Ovary (tissue), 9 donors: ENCODE data around the gene BCAS1. TPM values are rescaled to one million over a fixed set of nuclear protein-coding genes. Genes with fewer than 3 reads are reported as not detected.

Source experiments
- DNase-seq, 5 donors: peaks; one replicate each; pipeline ENCODE4 v3.0.0-alpha.2; 2019 to 2020
- H3K27ac ChIP-seq, 2 donors: fragments of 200-600 bp; one replicate each; pipeline versions ENCODE4 v1.5.1 to v1.8.0; 2019 to 2022
- H3K27me3 ChIP-seq: fragments of 200-600 bp; one replicate; pipeline ENCODE4 v1.8.0; 2022
- H3K36me3 ChIP-seq: fragments of 200-600 bp; sonication (generic); one replicate; pipeline ENCODE4 v1.5.1; 2019
- H3K4me1 ChIP-seq: one replicate; pipeline ENCODE4 v1.8.1; 2013; ENCODE audit warnings: mild to moderate bottlenecking, moderate library complexity; ENCODE audit not compliant: insufficient read depth
- H3K4me3 ChIP-seq: fragments of 200-600 bp; sonication (generic); one replicate; pipeline ENCODE4 v1.5.1; 2017
- H3K9me3 ChIP-seq, 2 donors: fragments of 200-600 bp in 1 of 2; sonication (generic) in 1 of 2; one replicate each; pipeline versions ENCODE4 v1.5.1 to v1.8.1; 2013 to 2019; ENCODE audit warnings: mild to moderate bottlenecking in 1 of 2, moderate library complexity in 1 of 2
- CTCF ChIP-seq, 3 donors: fragments of 450-650 bp in 2 of 3; fragments of 200-600 bp in 1 of 3; IDR thresholded peaks; one replicate each; pipeline versions ENCODE4 v1.5.1 to v1.8.0; 2016 to 2022; ENCODE audit warnings: antibody characterized with exemption in 3 of 3, mild to moderate bottlenecking in 1 of 3
- EP300 ChIP-seq: sonication (generic); formaldehyde crosslinking; IDR thresholded peaks from one replicate; pipeline ENCODE4 v1.6.1; 2017; ENCODE audit warnings: antibody characterized with exemption
- POLR2A ChIP-seq: fragments of 450-650 bp; IDR thresholded peaks from one replicate; pipeline ENCODE4 v1.6.1; 2017; ENCODE audit warnings: antibody characterized with exemption, mild to moderate bottlenecking, moderate library complexity
- WGBS, 3 donors: extraction: QIAGEN DNeasy Blood & Tissue Kit in 1 of 3; methylation state at CpG; one replicate each; pipeline versions ENCODE4 v1.1.5 to v1.1.7; 2013 to 2017; 5-methylcytosine and 5-hydroxymethylcytosine counted together
- intact Hi-C, 4 donors: fragments of 100-400 bp; cut with DNase I; formaldehyde crosslinking; loops; one replicate each; pipeline versions ENCODE4 v1.11.0 to v1.15.1; 2022 to 2023
- polyA plus RNA-seq, 2 donors: library from polyadenylated mRNA; stranded (reverse); fragments of 200-250 nt in 1 of 2; fragments of 350-450 nt in 1 of 2; fragmentation: Illumina TruSeq in 1 of 2; extraction: RNeasy Lipid Tissue Mini Kit (QIAGEN cat#74804) in 1 of 2; gene quantifications; one replicate each; pipeline ENCODE4 v1.2.3, GENCODE V29; 2013 to 2014
- total RNA-seq, 7 donors: library from RNA; depleted of rRNA in 2 of 7; stranded (reverse); fragments of >200 nt in 2 of 7; fragmentation: NEBNext Ultra II Directional in 3 of 7; extraction: Animal tissue kit (Norgen Biotek cat#: 25700) in 3 of 7; gene quantifications; one replicate each; pipeline versions ENCODE4 v1.1.0 to v1.2.4, GENCODE V29; 2016 to 2023
- donor health status: DM: no; HTN: no; CAD: no; lungs with moderate emphysema.
- donor health status: DM: no; HTN: no; CAD: no.
- donor health status: Bipolar disorder and iron deficiency.
- donor health status: DM: yes; HTN: yes; CAD: no.
- donor health status: DM: no; HTN: no; CAD: no.
- donor health status: DM: yes; HTN: yes; CAD: no.

BCAS1 gene
- total and polyA plus RNA-seq, 9 donors, result 0.13 to 0.92 (median 0.51) TPM; not detected in 2

GRCh38 chr20:53939190-53939571, 131.2 kb downstream of the BCAS1 start:
- TF ChIP-seq EP300 (no peak), POLR2A (no peak), CTCF (IDR thresholded peaks at IDR 0.05) (no peak)
- intact Hi-C loops, result loop anchor here in 1 of 4 donors (5.0 kb wide), 1 partner anchor 362 kb away; no protein-coding TSS in a partner anchor
- Histone ChIP-seq H3K27ac (no peak overlapping the region), H3K36me3 (no peaks in the 10 kb centered on the region), H3K27me3 (no peaks in the 10 kb centered on the region), H3K4me1 (peaks cover 16% of the 10 kb centered on the region), H3K4me3 (no peak overlapping the region), H3K9me3 (no peaks in the 10 kb centered on the region)
- 38 to 76% (median 56%) methylated on average over 3 of the region's 3 CpGs for WGBS, 3 donors
- no peak for DNase-seq

- intact Hi-C loops, result loop anchor here in 1 of 4 donors (5.0 kb wide), 1 partner anchor 361 kb away; no protein-coding TSS in a partner anchor
- TF ChIP-seq EP300 (no peak), POLR2A (no peak), CTCF (IDR thresholded peaks at IDR 0.05) (no peak)
- no peak for DNase-seq
- Histone ChIP-seq H3K4me3 (no peak overlapping the region), H3K27me3 (no peaks in the 10 kb centered on the region), H3K27ac (no peak overlapping the region), H3K36me3 (no peaks in the 10 kb centered on the region), H3K4me1 (peaks cover 16% of the 10 kb centered on the region), H3K9me3 (no peaks in the 10 kb centered on the region)
- WGBS, 3 donors, result 89 to 92% (median 91%) methylated on average over 1 of the region's 1 CpG
These were observed 131.7 kb downstream of the BCAS1 start for GRCh38 chr20:53938739-53939138.

GRCh38 chr20:53937929-53938367, 132.4 kb downstream of the BCAS1 start:
- H3K9me3 ChIP-seq, result no peaks in the 10 kb centered on the region
- intact Hi-C loops, result loop anchor here in 1 of 4 donors (5.0 kb wide), 1 partner anchor 361 kb away; no protein-coding TSS in a partner anchor
- peaks cover 14% of the 10 kb centered on the region for H3K4me1 ChIP-seq
- no peak for DNase-seq
- no peaks in the 10 kb centered on the region for H3K27me3 ChIP-seq
- H3K36me3 ChIP-seq, result no peaks in the 10 kb centered on the region
- no peak overlapping the region for H3K4me3 ChIP-seq
- 86 to 99% (median 98%) methylated on average over 5 of the region's 5 CpGs for WGBS, 3 donors
- TF ChIP-seq POLR2A (no peak), CTCF (IDR thresholded peaks at IDR 0.05) (no peak), EP300 (no peak)
- H3K27ac ChIP-seq, result no peak overlapping the region

- intact Hi-C loops, result loop anchor here in 1 of 4 donors (5.0 kb wide), 1 partner anchor 360 kb away; no protein-coding TSS in a partner anchor
- no peak overlapping the region for H3K27ac ChIP-seq
- WGBS, 3 donors, result 72 to 79% (median 74%) methylated on average over 5 of the region's 5 CpGs
- no peaks in the 10 kb centered on the region for H3K9me3 ChIP-seq
- H3K36me3 ChIP-seq, result no peaks in the 10 kb centered on the region
- TF ChIP-seq CTCF (IDR thresholded peaks at IDR 0.05) (no peak), POLR2A (no peak), EP300 (no peak)
- DNase-seq, result no peak
- peaks cover 14% of the 10 kb centered on the region for H3K4me1 ChIP-seq
- H3K4me3 ChIP-seq, result no peak overlapping the region
- no peaks in the 10 kb centered on the region for H3K27me3 ChIP-seq
These were observed 133.1 kb downstream of the BCAS1 start for GRCh38 chr20:53937339-53937741.
